ENCODE measurements around the gene GPC6. TPM values are rescaled to one million over a fixed set of nuclear protein-coding genes. Genes with fewer than 3 reads are reported as not detected.

Gene GPC6
- polyA plus RNA-seq, 1 donor (not counting 4 experiments of a cell fraction or from before 2014, with no cell fraction given): 0.42 TPM

GRCh38 chr13:93296584-93296983, 70.0 kb downstream of the GPC6 start:
- Histone ChIP-seq H3K27ac (ENCODE audit: control insufficient read depth, insufficient read depth, low read length) (no peak overlapping the region), H3K9me3 (ENCODE audit: control insufficient read depth, low read depth, low read length) (no peaks in the 10 kb centered on the region), H3K9ac (ENCODE audit: control insufficient read depth, extremely low read depth, insufficient read depth, low read length) (no peak overlapping the region), H3K4me2 (ENCODE audit: control insufficient read depth, extremely low read depth, insufficient read depth, low read depth, low read length) (no peak overlapping the region), H3K4me3 (ENCODE audit: control insufficient read depth in 2 of 3, extremely low read depth in 1 of 3, insufficient read depth in 2 of 3, low read depth in 1 of 3, low read length in 3 of 3) (no peak overlapping the region), H3K27me3 (ENCODE audit: control insufficient read depth, extremely low read depth, insufficient read depth, low read length) (no peaks in the 10 kb centered on the region), H2AFZ (ENCODE audit: control insufficient read depth, low read length) (no peak overlapping the region), H3K79me2 (ENCODE audit: control insufficient read depth, insufficient read depth, low read length) (no peaks in the 10 kb centered on the region), H3K4me1 (ENCODE audit: control insufficient read depth, extremely low read depth, insufficient read depth, low read length) (no peaks in the 10 kb centered on the region), H3K9me1 (ENCODE audit: control insufficient read depth, extremely low read depth, insufficient read depth, low read length) (no peaks in the 10 kb centered on the region), H4K20me1 (ENCODE audit: control insufficient read depth, extremely low read depth, insufficient read depth, low read length) (no peaks in the 10 kb centered on the region), H3K36me3 (ENCODE audit: control insufficient read depth in 2 of 2, extremely low read depth in 1 of 2, insufficient read depth in 2 of 2, low read length in 2 of 2) (no peaks in the 10 kb centered on the region)
- TF ChIP-seq CTCF (optimal IDR thresholded peaks at IDR 0.05 in 1 of 3, IDR thresholded peaks at IDR 0.05 in 1 of 3, conservative IDR thresholded peaks at IDR 0.05 in 1 of 3; ENCODE audit: extremely low read depth in 1 of 3, insufficient read depth in 2 of 3, low read length in 3 of 3) (no peak), EZH2 (IDR thresholded peaks at IDR 0.05; ENCODE audit: low read length) (no peak)
- FAIRE-seq (no peak), DNase-seq (ENCODE audit: low read depth, low spot score) (no peak)
- dilution Hi-C loops (cut with MboI; ENCODE audit: extremely low pct_ligation_motif_present, low sequenced_read_pairs): no loop called here

GRCh38 chr13:93298713-93299112, 72.1 kb downstream of the GPC6 start:
- Histone ChIP-seq H3K27me3 (ENCODE audit: control insufficient read depth, extremely low read depth, insufficient read depth, low read length) (no peaks in the 10 kb centered on the region), H3K79me2 (ENCODE audit: control insufficient read depth, insufficient read depth, low read length) (no peaks in the 10 kb centered on the region), H2AFZ (ENCODE audit: control insufficient read depth, low read length) (no peak overlapping the region), H3K36me3 (ENCODE audit: control insufficient read depth in 2 of 2, extremely low read depth in 1 of 2, insufficient read depth in 2 of 2, low read length in 2 of 2) (no peaks in the 10 kb centered on the region), H3K4me3 (ENCODE audit: control insufficient read depth in 2 of 3, extremely low read depth in 1 of 3, insufficient read depth in 2 of 3, low read depth in 1 of 3, low read length in 3 of 3) (no peak overlapping the region), H3K4me1 (ENCODE audit: control insufficient read depth, extremely low read depth, insufficient read depth, low read length) (no peaks in the 10 kb centered on the region), H3K9ac (ENCODE audit: control insufficient read depth, extremely low read depth, insufficient read depth, low read length) (no peak overlapping the region), H3K9me1 (ENCODE audit: control insufficient read depth, extremely low read depth, insufficient read depth, low read length) (no peaks in the 10 kb centered on the region), H3K9me3 (ENCODE audit: control insufficient read depth, low read depth, low read length) (no peaks in the 10 kb centered on the region), H4K20me1 (ENCODE audit: control insufficient read depth, extremely low read depth, insufficient read depth, low read length) (no peaks in the 10 kb centered on the region), H3K27ac (ENCODE audit: control insufficient read depth, insufficient read depth, low read length) (no peak overlapping the region), H3K4me2 (ENCODE audit: control insufficient read depth, extremely low read depth, insufficient read depth, low read depth, low read length) (no peak overlapping the region)
- dilution Hi-C loops (cut with MboI; ENCODE audit: extremely low pct_ligation_motif_present, low sequenced_read_pairs): no loop called here
- DNase-seq (ENCODE audit: low read depth, low spot score): no peak
- no peak for TF ChIP-seq EZH2 (IDR thresholded peaks at IDR 0.05; ENCODE audit: low read length)
- no peak for TF ChIP-seq CTCF (optimal IDR thresholded peaks at IDR 0.05 in 1 of 3, IDR thresholded peaks at IDR 0.05 in 1 of 3, conservative IDR thresholded peaks at IDR 0.05 in 1 of 3; ENCODE audit: extremely low read depth in 1 of 3, insufficient read depth in 2 of 3, low read length in 3 of 3)
- no peak for FAIRE-seq

Data from keratinocyte (primary cell).